SK-N-SH (cell line): Measurements from ENCODE around the gene POLA2. TPM values are rescaled to one million over a fixed set of nuclear protein-coding genes. Genes with fewer than 3 reads are reported as not detected.

Source experiments
- CTCF ChIA-PET: fragments of 300-600, 350-600 bp; formaldehyde crosslinking; extraction: SDS; loops from one replicate; lab custom pipeline; 2021; lab: Yijun Ruan, JAX
- POLR2A ChIA-PET: fragments of 350-600 bp; sonication (Branson Sonifier 250); formaldehyde crosslinking; extraction: SDS; loops from one replicate; lab custom pipeline; 2020; ENCODE audit warnings: antibody characterized with exemption, inconsistent platforms; lab: Yijun Ruan, JAX
- DNase-seq: peaks from one replicate; pipeline ENCODE4 v3.0.0; 2012
- H2AFZ ChIP-seq: fragments of 200-600 bp; sonication (generic); 2 replicates; pipeline ENCODE4 v1.8.1; 2016; ENCODE audit warnings: antibody characterized with exemption, mild to moderate bottlenecking, low read depth
- H3F3A ChIP-seq: fragments of 200-600 bp; sonication (generic); replicated peaks from 2 replicates; pipeline ENCODE3; 2016; ENCODE audit warnings: antibody characterized with exemption, mild to moderate bottlenecking; ENCODE audit not compliant: insufficient read depth
- H3K27ac ChIP-seq, 2 experiments: fragments of 200-500 bp in 1 of 2; fragments of 200-600 bp in 1 of 2; sonication (Bioruptor generic) in 1 of 2; sonication (generic), shearing (Covaris generic) in 1 of 2; 2 replicates each; pipeline versions ENCODE4 v1.5.1 to v1.6.1; 2014 to 2016; ENCODE audit warnings: low read depth in 2 of 2, inconsistent platforms in 1 of 2, low read length in 1 of 2, mild to moderate bottlenecking in 1 of 2, mixed read lengths in 1 of 2
- H3K27me3 ChIP-seq: fragments of 200-600 bp; sonication (generic), shearing (Covaris generic); 2 replicates; pipeline ENCODE4 v1.6.1; 2016; ENCODE audit warnings: mixed run types; ENCODE audit not compliant: insufficient read depth
- H3K36me3 ChIP-seq, 2 experiments: fragments of 200-500 bp in 1 of 2; fragments of 200-600 bp in 1 of 2; sonication (Bioruptor generic) in 1 of 2; sonication (generic) in 1 of 2; replicated peaks in 1 of 2; 2 replicates each; pipeline versions ENCODE3 to v1.5.1; 2014 to 2016; ENCODE audit warnings: low read length in 1 of 2, mild to moderate bottlenecking in 1 of 2; ENCODE audit not compliant: insufficient read depth in 2 of 2, control insufficient read depth in 1 of 2
- H3K4me1 ChIP-seq, 2 experiments: fragments of 200-500 bp in 1 of 2; fragments of 200-600 bp in 1 of 2; sonication (Bioruptor generic) in 1 of 2; sonication (generic), shearing (Covaris generic) in 1 of 2; 2 replicates each; pipeline versions ENCODE4 v1.5.1 to v1.6.1; 2014 to 2016; ENCODE audit warnings: low read depth in 1 of 2, low read length in 1 of 2, mixed run types in 1 of 2; ENCODE audit not compliant: insufficient read depth in 2 of 2, control insufficient read depth in 1 of 2
- H3K4me2 ChIP-seq: fragments of 200-600 bp; sonication (generic), shearing (Covaris generic); 2 replicates; pipeline ENCODE4 v1.6.1; 2017; ENCODE audit warnings: mixed run types
- H3K4me3 ChIP-seq, 2 experiments: fragments of 200-500 bp in 1 of 2; fragments of 200-600 bp in 1 of 2; sonication (Bioruptor generic) in 1 of 2; sonication (generic), shearing (Covaris generic) in 1 of 2; 2 replicates each; pipeline versions ENCODE4 v1.5.1 to v1.8.1; 2014 to 2016; ENCODE audit warnings: low read depth in 2 of 2, inconsistent platforms in 1 of 2, low read length in 1 of 2, mild to moderate bottlenecking in 1 of 2, mixed read lengths in 1 of 2, moderate library complexity in 1 of 2
- H3K79me2 ChIP-seq: fragments of 200-600 bp; sonication (generic); 2 replicates; pipeline ENCODE4 v1.8.1; 2017; ENCODE audit warnings: mild to moderate bottlenecking; ENCODE audit not compliant: insufficient read depth
- H3K9ac ChIP-seq: fragments of 200-600 bp; sonication (generic); 2 replicates; pipeline ENCODE4 v1.6.1; 2017; ENCODE audit warnings: mixed run types
- H3K9me2 ChIP-seq: fragments of 200-600 bp; sonication (generic); 2 replicates; pipeline ENCODE4 v1.6.1; 2017; ENCODE audit warnings: mixed run types
- H3K9me3 ChIP-seq: fragments of 200-600 bp; sonication (generic); 2 replicates; pipeline ENCODE4 v1.6.1; 2017; ENCODE audit warnings: mixed run types, mild to moderate bottlenecking, moderate library complexity
- H4K20me1 ChIP-seq: fragments of 200-600 bp; sonication (generic); 2 replicates; pipeline ENCODE4 v1.6.1; 2017; ENCODE audit warnings: mild to moderate bottlenecking, mixed run types; ENCODE audit not compliant: insufficient read depth
- CHD2 ChIP-seq: fragments of 150-350 bp; IDR thresholded peaks from 2 replicates; pipeline ENCODE4 v1.6.1; 2018; ENCODE audit warnings: low read length; ENCODE audit not compliant: partially characterized antibody
- ELF1 ChIP-seq: IDR thresholded peaks from 2 replicates; pipeline ENCODE4 v1.4.0; 2012
- FOSL2 ChIP-seq: IDR thresholded peaks from 2 replicates; pipeline ENCODE4 v1.4.0; 2012; ENCODE audit warnings: low read depth, mild to moderate bottlenecking, moderate library complexity, borderline replicate concordance
- GATA2 ChIP-seq: sonication (generic); formaldehyde crosslinking; IDR thresholded peaks from 2 replicates; pipeline ENCODE4 v1.5.0; 2020; ENCODE audit warnings: mild to moderate bottlenecking, missing genetic modification reagents
- MXI1 ChIP-seq: IDR thresholded peaks from 2 replicates; pipeline ENCODE4 v1.6.1; 2012; ENCODE audit warnings: mild to moderate bottlenecking, low read depth, low read length, improper control_type of control experiment
- NFIC ChIP-seq: IDR thresholded peaks from 2 replicates; pipeline ENCODE4 v1.4.0; 2012; ENCODE audit warnings: borderline replicate concordance
- NRF1 ChIP-seq: IDR thresholded peaks from 2 replicates; pipeline ENCODE4 v1.6.1; 2012; ENCODE audit warnings: low read depth, mild to moderate bottlenecking, low read length
- RCOR1 ChIP-seq: fragments of 150-350 bp; IDR thresholded peaks from 2 replicates; pipeline ENCODE4 v1.6.1; 2017; ENCODE audit warnings: antibody characterized with exemption, low read length
- SIN3A ChIP-seq: IDR thresholded peaks from 2 replicates; pipeline ENCODE4 v1.6.1; 2012; ENCODE audit warnings: low read depth, mild to moderate bottlenecking, low read length, moderate library complexity, borderline replicate concordance
- SMC3 ChIP-seq: IDR thresholded peaks from 2 replicates; pipeline ENCODE4 v1.6.1; 2012; ENCODE audit warnings: low read depth, low read length, improper control_type of control experiment
- TAF1 ChIP-seq: IDR thresholded peaks from 2 replicates; pipeline ENCODE4 v1.6.1; 2012; ENCODE audit warnings: low read depth, mild to moderate bottlenecking, low read length, moderate library complexity, borderline replicate concordance
- TEAD4 ChIP-seq: IDR thresholded peaks from 2 replicates; pipeline ENCODE4 v1.4.0; 2012; ENCODE audit warnings: mild to moderate bottlenecking, borderline replicate concordance; ENCODE audit not compliant: insufficient read depth
- WGBS: methylation state at CpG from one replicate; pipeline ENCODE4 v1.1.6; 2017; ENCODE audit warnings: low lambda C conversion rate; 5-methylcytosine and 5-hydroxymethylcytosine counted together
- polyA plus RNA-seq, 3 experiments: library from polyadenylated mRNA; depleted of rRNA; stranded (reverse); fragments of >200 nt; gene quantifications; 2 replicates each; pipeline ENCODE4 v1.2.3, GENCODE V29; 2012
- TF ChIP-seq, protein P1 (sequence below): IDR thresholded peaks from 2 replicates; pipeline ENCODE4 v1.4.0; 2012; ENCODE audit warnings: low read depth, borderline replicate concordance

POLA2 gene
- polyA plus RNA-seq, 1 of the 3 experiments (the other 2 are of a cell fraction) = 18.4 TPM

DNA sequence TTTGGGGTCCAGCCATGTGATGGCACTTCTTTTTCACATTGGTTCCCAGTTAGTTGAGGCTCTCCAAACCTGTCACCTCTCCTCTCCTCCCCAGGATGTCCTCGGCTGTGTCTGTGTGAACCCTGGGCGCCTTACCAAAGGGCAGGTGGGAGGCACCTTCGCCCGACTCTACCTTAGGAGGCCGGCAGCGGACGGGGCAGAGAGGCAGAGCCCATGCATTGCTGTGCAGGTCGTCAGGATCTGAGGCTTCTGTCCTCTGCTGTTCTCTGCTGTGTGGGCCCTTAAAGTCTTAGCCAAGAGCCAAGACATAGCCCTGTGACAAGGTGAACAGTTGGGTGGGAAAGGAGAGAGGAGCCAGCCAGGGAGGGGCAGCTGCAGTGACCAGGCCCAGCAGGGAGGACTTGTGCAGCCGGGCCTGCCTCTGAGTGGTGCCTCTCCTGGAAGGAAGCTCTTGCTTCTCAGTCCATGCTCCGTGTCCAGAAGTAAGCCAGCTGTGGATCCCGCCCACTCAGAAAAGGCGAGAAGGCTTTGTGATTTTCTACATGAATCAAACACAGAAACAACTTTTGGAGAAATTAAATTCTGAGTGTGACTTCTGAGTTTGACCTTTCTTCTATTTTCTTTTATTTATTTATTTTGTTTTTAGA is 35.4 kb downstream of the POLA2 start (continued):
- TF ChIP-seq, protein P1, sequence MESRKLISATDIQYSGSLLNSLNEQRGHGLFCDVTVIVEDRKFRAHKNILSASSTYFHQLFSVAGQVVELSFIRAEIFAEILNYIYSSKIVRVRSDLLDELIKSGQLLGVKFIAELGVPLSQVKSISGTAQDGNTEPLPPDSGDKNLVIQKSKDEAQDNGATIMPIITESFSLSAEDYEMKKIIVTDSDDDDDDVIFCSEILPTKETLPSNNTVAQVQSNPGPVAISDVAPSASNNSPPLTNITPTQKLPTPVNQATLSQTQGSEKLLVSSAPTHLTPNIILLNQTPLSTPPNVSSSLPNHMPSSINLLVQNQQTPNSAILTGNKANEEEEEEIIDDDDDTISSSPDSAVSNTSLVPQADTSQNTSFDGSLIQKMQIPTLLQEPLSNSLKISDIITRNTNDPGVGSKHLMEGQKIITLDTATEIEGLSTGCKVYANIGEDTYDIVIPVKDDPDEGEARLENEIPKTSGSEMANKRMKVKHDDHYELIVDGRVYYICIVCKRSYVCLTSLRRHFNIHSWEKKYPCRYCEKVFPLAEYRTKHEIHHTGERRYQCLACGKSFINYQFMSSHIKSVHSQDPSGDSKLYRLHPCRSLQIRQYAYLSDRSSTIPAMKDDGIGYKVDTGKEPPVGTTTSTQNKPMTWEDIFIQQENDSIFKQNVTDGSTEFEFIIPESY = no peak
- TF ChIP-seq TAF1 (no peak), NRF1 (no peak), NFIC (no peak), SIN3A (no peak), CHD2 (no peak), MXI1 (no peak)

DNA sequence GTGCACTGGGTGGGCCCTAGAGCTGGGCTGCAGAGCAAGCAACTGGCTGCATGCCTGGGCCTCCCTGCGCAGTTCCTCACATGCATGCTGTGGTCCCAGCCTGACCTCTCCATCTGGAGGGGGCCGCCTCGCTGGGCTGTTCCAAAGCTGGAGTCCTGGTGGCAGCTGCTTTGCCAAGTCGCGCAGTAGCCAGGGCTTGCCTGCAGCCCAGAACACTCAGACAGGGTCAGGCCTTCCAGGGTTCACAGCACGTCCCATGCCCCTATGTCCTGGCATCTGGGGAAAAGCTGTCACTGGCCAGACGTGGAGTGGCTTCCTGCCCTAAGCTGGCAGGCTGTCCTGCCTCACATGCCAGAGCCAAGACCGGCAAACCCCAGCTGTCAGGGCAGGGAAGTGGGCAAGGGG is 36.4 kb downstream of the POLA2 start:
- Histone ChIP-seq H3K4me2 (no peak overlapping the region), H3K9me2 (no peaks in the 10 kb centered on the region), H3K79me2 (no peaks in the 10 kb centered on the region), H2AFZ (no peak overlapping the region), H3K4me3 (no peak overlapping the region), H3K4me1 (peaks cover 0 to 40% of the 10 kb centered on the region in 2 experiments; a peak in 1 of 4 replicates), H3K9me3 (no peaks in the 10 kb centered on the region), H3F3A (no peaks in the 10 kb centered on the region), H4K20me1 (no peaks in the 10 kb centered on the region), H3K27ac (peak overlapping the region in 1 of 2 experiments; percentile 73; a peak in 1 of 4 replicates), H3K9ac (no peak overlapping the region), H3K27me3 (no peaks in the 10 kb centered on the region), H3K36me3 (peaks cover 9 to 23% of the 10 kb centered on the region in 2 experiments)
- no peak for DNase-seq
- CTCF ChIA-PET = interaction anchor here (1.8 to 37.6 kb wide), 3 partner anchors 9 to 93 kb away, joined by 3 to 1118 read pairs (median 4); partner anchors contain the start of genes CDC42EP2 and DPF2
- POLR2A ChIA-PET = interaction anchor here (0.7 to 1.4 kb wide), 6 partner anchors 9 to 207 kb away, joined by 3 to 6 read pairs (median 3); partner anchors contain the start of gene CDC42EP2
- 77% methylated on average over 6 of the region's 8 CpGs for WGBS
- no peak for TF ChIP-seq SIN3A
- TF ChIP-seq GATA2 (CRISPR knock-in tag) = no peak
- peak; percentile 31; the same call in 1 of the 2 replicates for TF ChIP-seq RCOR1
- TF ChIP-seq MXI1 = 0 out of 2 replicates have a peak, but pooled peaks have one; percentile 42
- TF ChIP-seq ELF1 = no peak
- TF ChIP-seq TEAD4 = no peak
- TF ChIP-seq FOSL2 = no peak
- TF ChIP-seq SMC3 = no peak
